ENCODE measurements around the gene CHAF1A.

The CHAF1A gene

DNA sequence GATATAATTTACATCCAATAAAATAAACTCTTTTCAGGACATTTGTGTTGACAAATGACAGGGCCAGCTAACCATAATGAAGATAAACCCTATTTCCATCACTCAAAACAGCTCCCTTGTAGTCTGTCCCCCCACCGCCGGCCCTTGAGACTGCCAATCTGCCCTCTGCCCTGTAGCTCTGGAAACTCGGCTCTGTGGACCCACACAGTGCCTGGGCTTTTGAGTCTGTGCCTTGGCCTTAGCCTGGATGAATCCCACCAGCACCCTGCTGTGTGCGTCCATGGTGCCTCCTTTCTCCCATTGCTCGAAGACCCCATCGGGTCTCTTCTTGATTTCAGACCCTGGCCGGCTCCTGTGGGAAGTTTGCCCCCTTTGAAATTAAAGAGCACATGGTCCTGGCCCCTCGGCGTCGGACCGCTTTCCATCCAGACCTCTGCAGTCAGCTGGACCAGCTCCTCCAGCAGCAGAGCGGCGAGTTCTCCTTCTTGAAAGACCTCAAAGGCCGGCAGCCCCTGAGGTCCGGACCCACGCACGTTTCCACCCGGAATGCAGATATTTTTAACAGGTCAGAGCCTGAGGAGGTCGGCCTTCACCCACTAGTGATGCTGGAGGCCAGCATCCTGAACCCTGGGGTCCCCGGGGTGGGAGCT lies 26.0 kb downstream of the CHAF1A start:
- H3K27me3 ChIP-seq (ENCODE audit: control insufficient read depth, insufficient read depth, low read length), result no peaks in the 10 kb centered on the region
- H3K9me3 ChIP-seq (ENCODE audit: control insufficient read depth, insufficient read depth, low read length), result no peaks in the 10 kb centered on the region
- no peak overlapping the region for H3K4me3 ChIP-seq (ENCODE audit: low read depth, low read length)
- no peak overlapping the region for H3K9ac ChIP-seq (ENCODE audit: low read depth, low read length)
- H3K4me1 ChIP-seq (ENCODE audit: control insufficient read depth, insufficient read depth, low read length), result no peaks in the 10 kb centered on the region
- H3K36me3 ChIP-seq (ENCODE audit: control insufficient read depth, insufficient read depth, low read length), result peaks cover 67% of the 10 kb centered on the region

DNA sequence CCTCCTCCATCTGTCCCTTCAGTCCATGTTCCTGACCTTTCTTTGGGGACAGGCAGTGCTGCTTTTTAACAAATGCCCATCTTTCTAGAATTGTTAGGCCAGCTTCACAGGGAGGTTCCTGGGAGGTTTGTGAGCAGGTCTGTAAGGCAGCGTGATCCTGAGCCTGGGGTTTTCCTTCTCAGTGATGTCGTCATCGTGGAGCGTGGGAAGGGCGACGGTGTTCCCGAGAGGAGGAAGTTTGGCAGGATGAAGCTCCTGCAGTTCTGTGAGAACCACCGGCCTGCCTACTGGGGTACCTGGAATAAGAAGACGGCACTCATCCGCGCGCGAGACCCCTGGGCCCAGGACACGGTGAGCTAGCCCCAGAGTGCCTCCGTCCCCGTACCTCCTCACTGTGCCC lies 26.8 kb downstream of the CHAF1A start:
- Histone ChIP-seq H3K9ac (ENCODE audit: low read depth, low read length) (no peak overlapping the region), H3K36me3 (ENCODE audit: control insufficient read depth, insufficient read depth, low read length) (peaks cover 64% of the 10 kb centered on the region), H3K9me3 (ENCODE audit: control insufficient read depth, insufficient read depth, low read length) (no peaks in the 10 kb centered on the region)

DNA sequence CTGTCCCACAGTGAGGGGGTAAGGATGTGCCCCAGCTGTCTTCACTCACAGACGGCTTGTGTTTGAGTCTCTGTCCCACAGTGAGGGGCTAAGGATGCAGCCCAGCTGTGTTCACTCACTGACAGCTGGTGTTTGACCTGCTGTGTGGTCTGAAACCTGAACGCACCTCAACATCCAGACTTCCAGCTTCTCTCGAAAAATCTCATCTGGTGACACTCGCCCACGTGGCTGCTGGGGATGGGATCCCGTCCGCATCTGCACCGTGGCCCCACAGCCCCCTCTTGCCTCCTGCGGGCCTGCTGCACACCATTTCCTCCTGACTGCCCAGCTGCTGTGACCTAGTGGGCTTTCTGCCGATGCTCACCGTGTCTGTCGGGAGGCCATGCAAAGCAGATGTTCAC lies 27.3 kb downstream of the CHAF1A start:
- Histone ChIP-seq H3K4me1 (ENCODE audit: control insufficient read depth, insufficient read depth, low read length) (no peaks in the 10 kb centered on the region), H3K9me3 (ENCODE audit: control insufficient read depth, insufficient read depth, low read length) (no peaks in the 10 kb centered on the region), H3K27me3 (ENCODE audit: control insufficient read depth, insufficient read depth, low read length) (no peaks in the 10 kb centered on the region), H3K4me3 (ENCODE audit: low read depth, low read length) (no peak overlapping the region), H3K9ac (ENCODE audit: low read depth, low read length) (no peak overlapping the region), H3K36me3 (ENCODE audit: control insufficient read depth, insufficient read depth, low read length) (peaks cover 66% of the 10 kb centered on the region)

More for the DNA sequence above, 26.8 kb downstream of the CHAF1A start:
- no peak overlapping the region for H3K4me3 ChIP-seq (ENCODE audit: low read depth, low read length)
- H3K4me1 ChIP-seq (ENCODE audit: control insufficient read depth, insufficient read depth, low read length), result no peaks in the 10 kb centered on the region
- no peaks in the 10 kb centered on the region for H3K27me3 ChIP-seq (ENCODE audit: control insufficient read depth, insufficient read depth, low read length)

DNA sequence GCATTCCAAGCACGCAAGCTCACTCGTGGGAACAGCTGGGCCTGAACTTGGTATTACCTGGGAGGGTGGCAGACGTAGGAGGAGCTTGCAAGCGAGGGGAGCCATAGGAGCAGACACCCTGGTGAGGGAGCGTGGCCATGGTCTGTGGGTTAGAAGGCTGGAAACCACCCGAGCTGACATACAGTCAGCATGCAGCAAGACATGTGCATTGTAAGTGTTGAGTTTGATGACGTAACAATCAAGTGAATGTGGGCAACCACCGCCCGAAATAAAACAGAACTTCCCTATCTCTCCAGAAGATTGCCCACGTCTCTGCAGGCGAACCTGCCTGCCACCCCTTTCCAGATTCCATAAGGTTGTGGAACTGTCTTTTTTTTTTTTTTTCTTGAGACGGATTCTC lies 28.3 kb downstream of the CHAF1A start:
- no peak overlapping the region for H3K9ac ChIP-seq (ENCODE audit: low read depth, low read length)
- peaks cover 68% of the 10 kb centered on the region for H3K36me3 ChIP-seq (ENCODE audit: control insufficient read depth, insufficient read depth, low read length)
- H3K4me1 ChIP-seq (ENCODE audit: control insufficient read depth, insufficient read depth, low read length), result no peaks in the 10 kb centered on the region
- H3K27me3 ChIP-seq (ENCODE audit: control insufficient read depth, insufficient read depth, low read length), result no peaks in the 10 kb centered on the region
- no peaks in the 10 kb centered on the region for H3K9me3 ChIP-seq (ENCODE audit: control insufficient read depth, insufficient read depth, low read length)
- no peak overlapping the region for H3K4me3 ChIP-seq (ENCODE audit: low read depth, low read length)

DNA sequence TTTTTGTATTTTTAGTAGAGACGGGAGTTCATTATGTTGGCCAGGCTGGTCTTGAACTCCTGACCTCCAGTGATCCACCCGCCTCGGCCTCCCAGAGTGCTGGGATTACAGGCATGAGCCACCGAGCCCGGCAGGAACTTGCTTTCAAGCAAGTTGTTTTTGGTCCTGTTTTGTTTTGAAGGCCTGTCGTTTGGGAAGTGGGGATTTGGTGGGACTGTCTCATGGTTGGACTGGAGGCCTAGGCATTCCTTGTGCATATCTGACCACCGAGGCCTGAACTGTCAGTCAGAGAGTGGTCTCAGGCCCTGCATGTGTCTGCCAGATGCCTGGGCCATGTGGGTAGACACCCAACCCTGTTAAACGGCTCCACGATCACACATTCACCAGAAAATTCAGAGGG lies 28.9 kb downstream of the CHAF1A start:
- Histone ChIP-seq H3K9ac (ENCODE audit: low read depth, low read length) (no peak overlapping the region), H3K27me3 (ENCODE audit: control insufficient read depth, insufficient read depth, low read length) (no peaks in the 10 kb centered on the region), H3K4me1 (ENCODE audit: control insufficient read depth, insufficient read depth, low read length) (no peaks in the 10 kb centered on the region), H3K9me3 (ENCODE audit: control insufficient read depth, insufficient read depth, low read length) (no peaks in the 10 kb centered on the region), H3K36me3 (ENCODE audit: control insufficient read depth, insufficient read depth, low read length) (peaks cover 70% of the 10 kb centered on the region), H3K4me3 (ENCODE audit: low read depth, low read length) (no peak overlapping the region)

DNA sequence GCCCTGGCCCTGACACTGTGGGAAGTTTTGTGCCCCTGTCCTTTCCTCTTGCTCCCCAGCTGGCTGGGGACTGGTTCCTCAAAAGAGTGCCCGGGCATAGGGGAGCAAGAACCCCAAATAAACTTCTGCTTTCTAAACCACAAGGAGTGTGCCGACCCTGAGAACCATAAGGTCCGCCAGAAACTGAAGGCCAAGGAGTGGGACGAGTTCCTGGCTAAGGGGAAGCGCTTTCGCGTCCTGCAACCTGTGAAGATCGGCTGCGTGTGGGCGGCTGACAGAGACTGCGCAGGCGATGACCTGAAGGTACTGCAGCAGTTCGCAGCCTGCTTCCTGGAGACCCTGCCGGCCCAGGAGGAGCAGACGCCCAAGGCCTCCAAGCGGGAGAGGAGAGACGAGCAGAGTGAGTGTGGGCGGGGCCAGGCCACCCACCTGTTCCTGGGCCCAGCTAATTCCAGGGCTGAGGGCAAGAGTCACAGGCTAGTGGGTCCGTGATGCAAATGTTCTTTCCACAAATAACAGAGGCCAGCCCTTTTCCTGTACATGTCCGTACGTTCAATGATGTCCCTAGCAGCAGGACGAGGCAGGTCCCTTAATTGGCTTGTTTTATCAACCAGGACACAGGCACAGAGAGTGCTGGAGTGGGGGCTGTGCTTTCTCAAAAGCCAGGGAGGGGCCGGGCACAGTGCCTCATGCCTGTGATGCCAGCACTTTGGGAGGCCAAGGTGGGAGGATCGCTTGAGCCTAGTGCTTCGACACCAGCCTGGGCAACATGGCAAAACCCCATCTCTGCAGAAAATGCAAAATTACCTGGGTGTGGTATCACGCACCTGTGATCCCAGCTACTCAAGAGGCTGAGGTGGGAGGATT lies 29.6 kb downstream of the CHAF1A start:
- Histone ChIP-seq H3K36me3 (ENCODE audit: control insufficient read depth, insufficient read depth, low read length) (peaks cover 75% of the 10 kb centered on the region), H3K9me3 (ENCODE audit: control insufficient read depth, insufficient read depth, low read length) (no peaks in the 10 kb centered on the region), H3K27me3 (ENCODE audit: control insufficient read depth, insufficient read depth, low read length) (no peaks in the 10 kb centered on the region), H3K4me1 (ENCODE audit: control insufficient read depth, insufficient read depth, low read length) (no peaks in the 10 kb centered on the region), H3K9ac (ENCODE audit: low read depth, low read length) (no peak overlapping the region), H3K4me3 (ENCODE audit: low read depth, low read length) (no peak overlapping the region)

DNA sequence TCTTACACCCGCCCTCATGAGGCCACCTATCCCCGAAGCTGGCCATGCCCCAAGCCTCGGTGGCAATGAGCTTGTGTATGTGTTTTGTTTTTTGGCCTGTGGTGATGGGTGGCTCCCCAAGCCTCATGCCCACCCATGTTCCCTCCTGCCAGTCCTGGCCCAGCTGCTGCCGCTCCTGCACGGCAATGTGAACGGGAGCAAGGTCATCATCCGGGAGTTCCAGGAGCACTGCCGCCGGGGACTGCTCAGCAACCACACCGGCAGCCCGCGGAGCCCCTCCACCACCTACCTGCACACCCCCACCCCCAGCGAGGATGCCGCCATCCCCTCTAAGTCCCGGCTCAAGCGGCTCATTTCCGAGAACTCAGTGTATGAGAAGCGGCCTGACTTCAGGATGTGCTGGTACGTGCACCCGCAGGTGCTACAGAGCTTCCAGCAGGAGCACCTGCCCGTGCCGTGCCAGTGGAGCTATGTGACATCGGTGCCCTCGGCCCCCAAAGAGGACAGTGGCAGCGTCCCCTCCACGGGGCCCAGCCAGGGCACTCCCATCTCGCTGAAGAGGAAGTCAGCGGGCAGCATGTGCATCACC lies 30.6 kb downstream of the CHAF1A start:
- no peaks in the 10 kb centered on the region for H3K4me1 ChIP-seq (ENCODE audit: control insufficient read depth, insufficient read depth, low read length)
- H3K36me3 ChIP-seq (ENCODE audit: control insufficient read depth, insufficient read depth, low read length), result peaks cover 78% of the 10 kb centered on the region
- no peaks in the 10 kb centered on the region for H3K9me3 ChIP-seq (ENCODE audit: control insufficient read depth, insufficient read depth, low read length)

DNA sequence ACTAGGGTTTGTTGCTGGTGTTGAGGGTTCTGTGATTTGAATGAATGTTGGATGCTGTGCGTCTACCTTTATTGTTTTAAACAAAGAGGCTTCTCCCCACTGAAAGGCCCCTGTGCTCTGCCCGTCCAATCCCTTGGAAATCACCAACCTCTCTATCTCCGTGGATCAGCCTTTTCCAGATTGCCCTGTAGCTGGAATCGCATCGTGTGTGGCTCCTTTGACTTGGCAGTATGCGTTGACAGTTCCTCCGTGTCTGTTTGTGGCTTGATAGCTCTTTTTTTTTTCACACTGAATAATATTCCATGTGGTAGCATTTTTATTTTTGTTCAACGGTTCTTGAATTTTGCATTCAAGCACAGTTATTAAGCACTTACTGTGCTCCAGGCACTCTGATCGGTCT lies 32.0 kb downstream of the CHAF1A start:
- no peaks in the 10 kb centered on the region for H3K27me3 ChIP-seq (ENCODE audit: control insufficient read depth, insufficient read depth, low read length)
- peaks cover 73% of the 10 kb centered on the region for H3K36me3 ChIP-seq (ENCODE audit: control insufficient read depth, insufficient read depth, low read length)
- H3K4me1 ChIP-seq (ENCODE audit: control insufficient read depth, insufficient read depth, low read length), result no peaks in the 10 kb centered on the region
- H3K9ac ChIP-seq (ENCODE audit: low read depth, low read length), result no peak overlapping the region
- no peaks in the 10 kb centered on the region for H3K9me3 ChIP-seq (ENCODE audit: control insufficient read depth, insufficient read depth, low read length)
- no peak overlapping the region for H3K4me3 ChIP-seq (ENCODE audit: low read depth, low read length)

More for the DNA sequence above, 30.6 kb downstream of the CHAF1A start:
- Histone ChIP-seq H3K4me3 (ENCODE audit: low read depth, low read length) (no peak overlapping the region), H3K9ac (ENCODE audit: low read depth, low read length) (no peak overlapping the region), H3K27me3 (ENCODE audit: control insufficient read depth, insufficient read depth, low read length) (no peaks in the 10 kb centered on the region)

DNA sequence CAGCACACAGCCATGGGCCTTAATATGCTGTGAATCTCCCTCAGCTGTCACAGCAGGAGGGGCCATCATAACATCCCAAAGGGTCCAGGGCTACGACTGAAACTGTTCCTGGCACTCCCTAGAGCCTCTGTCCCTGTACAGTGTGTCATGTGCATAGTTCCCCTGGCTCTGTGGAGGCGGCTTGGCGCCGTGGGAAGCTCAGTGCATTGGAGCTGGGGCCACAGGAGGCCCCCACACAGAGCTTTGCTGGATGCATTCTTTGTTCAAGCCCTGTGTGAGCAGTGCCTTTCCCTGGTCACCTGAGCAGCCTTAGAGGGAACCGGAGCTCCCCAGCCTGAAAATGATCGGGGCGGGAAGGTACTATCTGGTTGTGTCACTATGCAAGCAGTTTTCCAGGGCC lies 33.8 kb downstream of the CHAF1A start:
- no peak overlapping the region for H3K9ac ChIP-seq (ENCODE audit: low read depth, low read length)
- H3K36me3 ChIP-seq (ENCODE audit: control insufficient read depth, insufficient read depth, low read length), result peaks cover 69% of the 10 kb centered on the region

DNA sequence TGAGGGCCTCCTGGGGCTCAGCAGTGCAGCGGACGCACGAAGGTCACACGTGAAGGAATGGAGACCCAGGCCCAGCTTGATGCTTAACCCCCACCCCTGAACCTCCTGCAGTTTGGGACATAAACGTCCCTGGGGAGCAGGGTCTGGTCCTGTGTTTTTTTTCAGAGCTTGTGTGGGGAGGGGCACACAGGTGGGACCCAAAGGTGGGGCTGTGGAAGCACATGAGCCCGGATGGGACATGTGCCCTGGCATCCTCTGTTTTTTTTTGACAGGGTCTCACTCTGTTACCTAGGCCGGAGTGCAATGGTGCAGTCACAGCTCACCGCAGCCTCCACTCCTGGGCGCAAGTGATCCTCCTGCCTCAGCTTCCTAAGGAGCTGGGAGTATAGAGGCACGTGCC lies 34.7 kb downstream of the CHAF1A start:
- peaks cover 62% of the 10 kb centered on the region for H3K36me3 ChIP-seq (ENCODE audit: control insufficient read depth, insufficient read depth, low read length)
- H3K9me3 ChIP-seq (ENCODE audit: control insufficient read depth, insufficient read depth, low read length), result no peaks in the 10 kb centered on the region
- no peak overlapping the region for H3K9ac ChIP-seq (ENCODE audit: low read depth, low read length)
- no peak overlapping the region for H3K4me3 ChIP-seq (ENCODE audit: low read depth, low read length)
- H3K4me1 ChIP-seq (ENCODE audit: control insufficient read depth, insufficient read depth, low read length), result no peaks in the 10 kb centered on the region
- H3K27me3 ChIP-seq (ENCODE audit: control insufficient read depth, insufficient read depth, low read length), result no peaks in the 10 kb centered on the region

More for the DNA sequence above, 33.8 kb downstream of the CHAF1A start:
- Histone ChIP-seq H3K4me1 (ENCODE audit: control insufficient read depth, insufficient read depth, low read length) (no peaks in the 10 kb centered on the region), H3K9me3 (ENCODE audit: control insufficient read depth, insufficient read depth, low read length) (no peaks in the 10 kb centered on the region), H3K27me3 (ENCODE audit: control insufficient read depth, insufficient read depth, low read length) (no peaks in the 10 kb centered on the region), H3K4me3 (ENCODE audit: low read depth, low read length) (no peak overlapping the region)

DNA sequence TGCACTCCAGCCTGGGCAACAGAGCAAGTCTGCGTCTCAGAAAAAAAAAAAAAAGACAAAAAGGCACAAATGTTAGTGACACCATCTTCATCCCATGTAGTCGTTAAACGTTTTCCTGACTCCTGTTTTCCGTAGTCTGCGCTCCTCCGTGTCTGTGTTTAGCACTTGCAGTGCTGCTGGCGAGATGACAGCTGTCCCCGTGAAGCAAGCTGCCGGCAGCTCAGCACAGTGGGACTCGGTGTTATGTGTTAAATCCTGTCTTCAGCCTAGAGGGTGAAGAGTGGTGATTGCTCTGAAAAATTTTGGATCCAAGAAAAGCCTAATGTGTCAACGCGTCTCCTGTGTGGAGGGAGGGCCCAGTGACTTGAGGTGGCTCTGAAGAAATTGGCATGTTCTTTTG lies 36.8 kb downstream of the CHAF1A start:
- Histone ChIP-seq H3K4me3 (ENCODE audit: low read depth, low read length) (no peak overlapping the region), H3K4me1 (ENCODE audit: control insufficient read depth, insufficient read depth, low read length) (no peaks in the 10 kb centered on the region), H3K36me3 (ENCODE audit: control insufficient read depth, insufficient read depth, low read length) (peaks cover 57% of the 10 kb centered on the region), H3K9ac (ENCODE audit: low read depth, low read length) (no peak overlapping the region), H3K9me3 (ENCODE audit: control insufficient read depth, insufficient read depth, low read length) (no peaks in the 10 kb centered on the region), H3K27me3 (ENCODE audit: control insufficient read depth, insufficient read depth, low read length) (no peaks in the 10 kb centered on the region)
